ENCODE measurements around the gene PMPCB.
A peak's percentile ranks its signal among the peaks of the same experiment; 100 is the strongest.

Gene PMPCB

DNA sequence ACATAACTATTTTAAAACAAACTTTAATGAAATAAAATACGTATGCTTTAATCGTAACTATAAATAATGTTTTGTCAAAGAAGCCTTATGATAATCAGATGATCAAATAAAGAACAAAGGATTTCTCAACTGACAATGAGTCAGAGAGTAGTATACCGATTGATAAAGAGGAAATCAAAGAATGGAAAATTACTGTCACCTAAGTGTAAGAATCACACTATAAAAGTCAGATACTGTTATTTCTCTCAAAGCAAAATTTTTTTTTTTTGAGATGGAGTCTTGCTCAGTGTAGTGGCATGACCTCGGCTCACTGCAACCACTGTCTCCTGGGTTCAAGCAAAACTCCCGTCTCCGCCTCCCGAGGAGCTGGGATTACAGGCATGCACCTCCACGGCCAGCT is 28.5 kb downstream of the PMPCB start:
- DNase-seq (ENCODE audit: low read depth), result no peak

GRCh38 chr7:103336761-103337160 is 39.5 kb downstream of the PMPCB start:
- no peak for DNase-seq (ENCODE audit: low read depth)

GRCh38 chr7:103338864-103339263 is 41.6 kb downstream of the PMPCB start:
- DNase-seq (ENCODE audit: low read depth), result no peak

GRCh38 chr7:103341466-103341865 is 44.2 kb downstream of the PMPCB start:
- no peak for DNase-seq (ENCODE audit: low read depth)

DNA sequence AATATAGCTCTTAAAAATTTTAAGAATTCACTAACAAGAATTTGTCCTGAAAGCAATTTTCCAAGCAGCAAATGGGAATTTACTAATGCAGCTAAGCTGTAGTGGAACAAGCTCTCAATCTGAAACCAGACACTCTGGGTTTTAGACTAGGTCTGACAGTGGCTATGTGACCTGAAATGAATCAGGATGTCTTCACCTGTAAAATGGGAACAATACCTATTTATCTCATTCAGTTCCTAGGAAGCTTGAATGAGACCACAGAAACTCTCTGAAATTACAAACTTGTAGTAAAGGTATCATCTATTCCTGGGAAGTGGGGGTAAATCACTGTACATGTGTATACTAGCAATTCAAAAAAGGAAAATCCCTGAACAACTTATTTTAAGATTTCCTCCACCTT is 46.1 kb downstream of the PMPCB start:
- no peak for DNase-seq (ENCODE audit: low read depth)

DNA sequence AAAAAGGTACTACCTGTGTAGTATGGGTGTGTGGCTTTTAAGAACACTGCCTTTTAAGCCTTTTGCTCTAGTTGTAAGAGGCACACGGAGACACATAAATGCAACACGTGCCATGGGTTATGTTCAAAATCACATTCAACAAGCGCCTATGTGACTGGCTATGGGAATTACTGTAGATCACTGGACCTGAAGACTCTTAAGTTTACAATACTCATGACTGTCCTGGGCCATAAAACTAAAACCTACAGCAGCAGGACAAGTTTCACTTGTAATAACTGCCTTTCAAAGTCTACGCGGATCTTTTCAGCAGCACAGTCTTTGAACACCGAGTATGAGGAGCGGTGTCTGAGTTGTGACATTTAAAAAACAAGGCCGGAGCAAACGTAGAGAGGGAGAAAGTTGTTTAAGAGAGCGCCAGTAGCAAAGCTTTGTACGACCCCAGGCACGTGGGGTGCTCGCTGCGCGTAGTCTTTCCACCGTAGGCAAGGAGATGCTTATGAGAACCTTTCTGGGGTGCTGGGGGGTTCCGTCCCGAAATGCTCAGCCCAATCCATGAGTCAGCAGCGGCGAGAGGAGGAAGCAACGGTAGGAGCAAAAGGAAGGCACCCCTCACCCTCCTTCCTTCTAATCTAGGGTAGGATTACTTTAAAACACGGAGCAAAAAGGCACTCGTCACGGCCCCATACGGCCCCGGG is 46.7 kb downstream of the PMPCB start:
- DNase-seq (ENCODE audit: low read depth), result no peak

- peak; percentile 85 for DNase-seq (ENCODE audit: low read depth)
These were observed 47.4 kb downstream of the PMPCB start, which contains the start of gene DNAJC2 for GRCh38 chr7:103344453-103345149. Gene DNAJC2, minus strand, starts transcription at chr7:103344767. Its CDS starts 145 bp downstream, at chr7:103344622.

DNA sequence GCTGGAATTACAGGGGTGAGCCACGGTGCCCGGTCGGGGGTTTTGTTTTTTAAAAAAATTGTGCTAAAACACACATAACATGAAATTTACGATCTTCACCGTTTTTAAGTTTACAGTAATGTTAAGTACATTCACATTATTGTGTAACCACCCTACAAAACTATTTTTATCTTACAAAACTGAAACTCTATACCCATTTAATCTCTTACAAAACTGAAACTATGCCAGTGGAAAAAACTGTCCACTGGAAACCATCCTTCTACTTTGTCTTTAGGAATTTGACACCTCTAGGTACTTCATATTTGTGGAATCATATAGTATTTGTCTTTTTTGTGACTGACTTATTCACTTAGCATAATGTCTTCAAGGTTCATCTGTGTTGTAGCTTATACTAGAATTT is 49.2 kb downstream of the PMPCB start:
- DNase-seq (ENCODE audit: low read depth), result no peak

GRCh38 chr7:103347507-103348267 is 50.5 kb downstream of the PMPCB start, which contains the start of gene PSMC2:
Gene PSMC2, plus strand, starts transcription at chr7:103347643. Its CDS starts 69 bp downstream, at chr7:103347712.
- peak; percentile 74 for DNase-seq (ENCODE audit: low read depth)

GRCh38 chr7:103348452-103348851 is 51.2 kb downstream of the PMPCB start:
- DNase-seq (ENCODE audit: low read depth), result no peak

GRCh38 chr7:103348959-103349358 is 51.7 kb downstream of the PMPCB start:
- no peak for DNase-seq (ENCODE audit: low read depth)

DNA sequence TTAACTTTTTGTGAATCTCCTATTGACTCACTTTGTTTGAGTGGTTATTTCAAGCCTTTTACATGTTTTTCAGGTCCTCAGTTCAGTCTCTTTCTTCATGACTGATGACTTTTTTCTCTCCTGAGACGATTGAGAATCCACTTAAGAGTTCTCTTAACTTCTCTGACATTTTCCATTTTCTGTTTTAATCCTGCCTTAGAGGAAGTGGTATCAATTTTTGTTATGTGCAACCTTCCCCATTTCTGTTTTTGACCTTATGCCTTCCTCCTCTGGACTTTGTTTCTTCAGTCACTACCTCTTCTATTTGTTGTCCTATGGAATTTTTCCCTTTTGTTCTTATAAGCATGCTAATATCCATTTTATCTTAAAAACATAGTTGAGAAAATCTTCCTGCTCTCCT is 52.6 kb downstream of the PMPCB start:
- no peak for DNase-seq (ENCODE audit: low read depth)
